Measurements from ENCODE around the gene PLEKHG2. TPM values are rescaled to one million over a fixed set of nuclear protein-coding genes. Genes with fewer than 3 reads are reported as not detected.

Gene PLEKHG2
- 120 and 135 TPM in 2 replicates for total RNA-seq
- long read RNA-seq, partial matches to known transcripts: 1 of 2 reads
- long read RNA-seq, other reads (novel, unspliced or antisense): 1 of 2 reads

- peak; percentile 92 for TF ChIP-seq CTCF (conservative IDR thresholded peaks at IDR 0.05)
- peak within 1 kb of the TSS; percentile 98 for H3K4me3 Mint-ChIP-seq
- peaks cover 51% of the 10 kb centered on the region for H3K4me1 Mint-ChIP-seq
- peaks cover 8% of the 10 kb centered on the region for H3K36me3 Mint-ChIP-seq (ENCODE audit: low read depth)
- H3K9me3 Mint-ChIP-seq: peaks cover 3% of the 10 kb centered on the region
- DNase-seq (ENCODE audit: low read depth, low spot score): peak; percentile 99
- H3K27ac Mint-ChIP-seq (ENCODE audit: unreplicated experiment): peak within 1 kb of the TSS; percentile 62
- H3K27me3 Mint-ChIP-seq (ENCODE audit: low read depth): peaks cover 30% of the 10 kb centered on the region
Observed at GRCh38 chr19:39412100-39412866, at the start of gene PLEKHG2. Gene PLEKHG2 (plus strand): TSS chr19:39412669. CDS start chr19:39414087, 1,418 bp downstream.

- no peak overlapping the region for H3K4me3 Mint-ChIP-seq
- no peaks in the 10 kb centered on the region for H3K9me3 Mint-ChIP-seq
- peaks cover 6% of the 10 kb centered on the region for H3K36me3 Mint-ChIP-seq (ENCODE audit: low read depth)
- no peak for DNase-seq (ENCODE audit: low read depth, low spot score)
- TF ChIP-seq CTCF (conservative IDR thresholded peaks at IDR 0.05): no peak
- no peaks in the 10 kb centered on the region for H3K4me1 Mint-ChIP-seq
- peak overlapping the region; percentile 75 for H3K27ac Mint-ChIP-seq (ENCODE audit: unreplicated experiment)
- H3K27me3 Mint-ChIP-seq (ENCODE audit: low read depth): no peaks in the 10 kb centered on the region
Observed at GRCh38 chr19:39362682-39363657, 49.5 kb upstream of the PLEKHG2 start.

GRCh38 chr19:39363901-39364457, 48.5 kb upstream of the PLEKHG2 start:
- Mint-ChIP-seq H3K4me1 (no peaks in the 10 kb centered on the region), H3K27me3 (ENCODE audit: low read depth) (no peaks in the 10 kb centered on the region), H3K36me3 (ENCODE audit: low read depth) (peaks cover 8% of the 10 kb centered on the region), H3K4me3 (no peak overlapping the region), H3K9me3 (no peaks in the 10 kb centered on the region), H3K27ac (ENCODE audit: unreplicated experiment) (no peak overlapping the region)
- no peak for TF ChIP-seq CTCF (conservative IDR thresholded peaks at IDR 0.05)
- DNase-seq (ENCODE audit: low read depth, low spot score): no peak

- no peak for DNase-seq (ENCODE audit: low read depth, low spot score)
- Mint-ChIP-seq H3K27me3 (ENCODE audit: low read depth) (no peaks in the 10 kb centered on the region), H3K36me3 (ENCODE audit: low read depth) (peaks cover 12% of the 10 kb centered on the region), H3K27ac (ENCODE audit: unreplicated experiment) (no peak overlapping the region), H3K4me3 (no peak overlapping the region), H3K9me3 (no peaks in the 10 kb centered on the region), H3K4me1 (no peaks in the 10 kb centered on the region)
- no peak for TF ChIP-seq CTCF (conservative IDR thresholded peaks at IDR 0.05)
Observed at GRCh38 chr19:39365531-39365930, 46.9 kb upstream of the PLEKHG2 start.

GRCh38 chr19:39369200-39369599, 43.3 kb upstream of the PLEKHG2 start:
- H3K9me3 Mint-ChIP-seq: no peaks in the 10 kb centered on the region
- DNase-seq (ENCODE audit: low read depth, low spot score): no peak
- H3K4me3 Mint-ChIP-seq: no peak overlapping the region
- no peak for TF ChIP-seq CTCF (conservative IDR thresholded peaks at IDR 0.05)
- H3K27ac Mint-ChIP-seq (ENCODE audit: unreplicated experiment): no peak overlapping the region
- H3K4me1 Mint-ChIP-seq: no peaks in the 10 kb centered on the region
- peaks cover 19% of the 10 kb centered on the region for H3K36me3 Mint-ChIP-seq (ENCODE audit: low read depth)
- H3K27me3 Mint-ChIP-seq (ENCODE audit: low read depth): no peaks in the 10 kb centered on the region

Measured in neural crest cell (in vitro differentiated cells).